Mucosa of rectum (tissue), 2 donors: Measurements from ENCODE around the gene NXNL2.

Experiments
- H3K27ac ChIP-seq, 2 donors: one replicate each; pipeline ENCODE4 v1.7.0; 2013; ENCODE audit warnings: inconsistent platforms in 2 of 2, low read depth in 2 of 2, low read length in 2 of 2
- H3K27me3 ChIP-seq, 2 donors: one replicate each; pipeline ENCODE4 v1.7.0; 2013; ENCODE audit warnings: low read length in 2 of 2; ENCODE audit not compliant: control insufficient read depth in 2 of 2, insufficient read depth in 2 of 2
- H3K36me3 ChIP-seq, 2 donors: one replicate each; pipeline ENCODE4 v1.7.0; 2013; ENCODE audit warnings: low read length in 2 of 2; ENCODE audit not compliant: control insufficient read depth in 2 of 2, insufficient read depth in 2 of 2
- H3K4me1 ChIP-seq, 2 donors: one replicate each; pipeline ENCODE4 v1.7.0; 2013; ENCODE audit warnings: low read length in 2 of 2, mild to moderate bottlenecking in 1 of 2; ENCODE audit not compliant: control insufficient read depth in 2 of 2, insufficient read depth in 2 of 2
- H3K4me3 ChIP-seq, 2 donors: one replicate each; pipeline ENCODE4 v1.7.0; 2013; ENCODE audit warnings: low read length in 2 of 2
- H3K9ac ChIP-seq, 2 donors: one replicate each; pipeline ENCODE4 v1.7.0; 2013; ENCODE audit warnings: low read length in 2 of 2, low read depth in 1 of 2, mild to moderate bottlenecking in 1 of 2
- H3K9me3 ChIP-seq, 2 donors: one replicate each; pipeline ENCODE4 v1.7.0; 2013; ENCODE audit warnings: low read length in 2 of 2; ENCODE audit not compliant: control insufficient read depth in 2 of 2
- donor health status: healthy.
- donor health status: Normal muscosa, but diverticular disease.

Gene NXNL2

GRCh38 chr9:88590558-88591146, 55.7 kb downstream of the NXNL2 start:
- Histone ChIP-seq H3K4me3 (no peak overlapping the region), H3K4me1 (peaks cover 0 to 7% of the 10 kb centered on the region in 2 donors), H3K9ac (no peak overlapping the region), H3K27me3 (no peaks in the 10 kb centered on the region), H3K36me3 (no peaks in the 10 kb centered on the region), H3K9me3 (no peaks in the 10 kb centered on the region), H3K27ac (no peak overlapping the region)

- no peaks in the 10 kb centered on the region for H3K4me1 ChIP-seq
- H3K4me3 ChIP-seq: no peak overlapping the region
- no peaks in the 10 kb centered on the region for H3K27me3 ChIP-seq
- no peaks in the 10 kb centered on the region for H3K9me3 ChIP-seq
- no peak overlapping the region for H3K27ac ChIP-seq
- no peaks in the 10 kb centered on the region for H3K36me3 ChIP-seq
- H3K9ac ChIP-seq: no peak overlapping the region
Measured at GRCh38 chr9:88593537-88594185, 58.7 kb downstream of the NXNL2 start.
